ENCODE data around the gene SLC41A3. TPM values are rescaled to one million over a fixed set of nuclear protein-coding genes. Genes with fewer than 3 reads are reported as not detected.
"Not testable (repeated sequence)": the region's sequence is repeated elsewhere in the genome, so short reads cannot be mapped to it uniquely, and the experiment has no call there.

The SLC41A3 gene
- total RNA-seq, 1 donor from 2014 or later = 14.7 TPM

DNA sequence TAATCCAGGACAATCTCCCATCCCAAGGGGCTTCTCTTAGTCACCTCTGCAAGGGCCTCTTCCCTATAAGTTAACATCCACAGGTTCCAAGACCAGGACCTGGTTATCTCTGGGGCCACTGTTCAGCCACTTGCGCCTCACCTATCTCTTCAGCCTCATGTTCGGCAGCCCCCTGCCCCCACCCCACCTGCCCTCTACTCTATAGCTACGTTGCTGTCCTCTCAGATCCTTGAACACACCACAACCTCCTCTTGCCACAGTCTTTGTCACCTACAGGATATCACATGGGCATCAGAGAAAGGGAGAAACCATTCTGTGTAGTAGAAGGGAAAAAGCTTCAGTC is 33.9 kb downstream of the SLC41A3 start:
- no peaks in the 10 kb centered on the region for H3K27me3 Mint-ChIP-seq (ENCODE audit: low read depth)
- H3K4me3 Mint-ChIP-seq (ENCODE audit: low read depth) = no peak overlapping the region
- no peaks in the 10 kb centered on the region for H3K36me3 Mint-ChIP-seq (ENCODE audit: low read depth)
- peaks cover 5% of the 10 kb centered on the region for H3K4me1 Mint-ChIP-seq (ENCODE audit: low read depth)
- intact Hi-C loops (cut with micrococcal nuclease) = no loop called here
- no peak for DNase-seq (ENCODE audit: low spot score)
- no peaks in the 10 kb centered on the region for H3K9me3 Mint-ChIP-seq
- H3K27ac Mint-ChIP-seq = no peak overlapping the region

DNA sequence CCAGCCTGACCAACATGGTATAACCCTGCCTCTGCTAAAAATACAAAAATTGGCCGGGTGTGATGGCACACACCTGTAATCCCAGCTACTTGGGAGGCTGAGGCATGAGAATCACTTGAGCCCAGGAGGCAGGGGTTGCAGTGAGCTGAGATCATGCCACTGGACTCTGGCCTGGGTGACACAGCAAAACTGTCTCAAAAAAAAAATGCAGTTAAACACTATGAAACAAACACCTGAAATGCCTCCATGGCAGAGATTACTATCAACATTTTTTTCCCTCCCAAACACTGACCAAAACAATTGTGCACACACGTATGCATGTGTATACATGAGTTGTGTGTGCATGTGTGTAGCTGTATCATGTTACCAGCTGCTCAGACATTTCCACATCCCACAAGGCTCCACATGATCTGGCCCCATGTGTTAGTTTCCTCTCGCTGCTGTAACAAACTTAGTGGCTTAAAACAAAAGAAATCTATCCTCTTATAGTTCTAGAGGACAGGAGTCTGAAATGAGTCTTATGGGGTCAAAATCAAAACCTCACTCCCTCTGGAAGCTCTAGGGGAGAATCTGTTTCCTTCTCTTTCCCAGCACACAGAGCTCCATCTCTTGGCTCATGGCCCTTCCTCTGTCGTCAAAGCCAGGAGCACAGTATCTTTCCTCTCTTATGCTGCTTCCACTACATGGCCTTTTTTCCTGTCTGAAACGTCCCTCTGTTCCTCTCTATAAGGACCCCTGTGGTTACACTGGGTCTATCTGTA is 34.5 kb downstream of the SLC41A3 start:
- H3K27me3 Mint-ChIP-seq (ENCODE audit: low read depth) = no peaks in the 10 kb centered on the region
- no peaks in the 10 kb centered on the region for H3K36me3 Mint-ChIP-seq (ENCODE audit: low read depth)
- DNase-seq (ENCODE audit: low spot score) = no peak
- peaks cover 5% of the 10 kb centered on the region for H3K4me1 Mint-ChIP-seq (ENCODE audit: low read depth)
- no peak overlapping the region for H3K27ac Mint-ChIP-seq
- intact Hi-C loops (cut with micrococcal nuclease) = no loop called here
- H3K9me3 Mint-ChIP-seq = no peaks in the 10 kb centered on the region
- H3K4me3 Mint-ChIP-seq (ENCODE audit: low read depth) = no peak overlapping the region

DNA sequence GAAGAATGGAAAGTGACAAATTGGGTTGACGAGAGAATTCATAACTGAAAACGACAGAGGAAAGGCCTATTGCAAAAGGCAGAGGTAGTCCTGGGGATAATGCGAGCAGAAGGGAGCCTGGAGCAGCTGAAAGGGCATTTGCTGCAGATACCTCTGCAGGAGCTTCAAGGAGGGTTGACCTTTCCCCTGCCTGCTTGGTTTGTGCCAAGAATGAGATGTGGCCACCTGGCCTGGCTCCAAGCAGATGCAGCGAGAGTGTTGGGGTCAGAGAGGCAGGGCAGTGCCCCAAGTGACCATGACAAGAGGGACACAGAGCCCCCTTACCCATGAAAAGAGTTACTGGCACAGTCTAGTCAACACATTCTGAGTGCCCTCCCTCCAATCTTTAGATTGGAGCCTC is 43.5 kb downstream of the SLC41A3 start:
- Mint-ChIP-seq H3K9me3 (peaks cover 3% of the 10 kb centered on the region), H3K36me3 (ENCODE audit: low read depth) (no peaks in the 10 kb centered on the region), H3K4me1 (ENCODE audit: low read depth) (peaks cover under 1% of the 10 kb centered on the region), H3K27me3 (ENCODE audit: low read depth) (no peaks in the 10 kb centered on the region), H3K27ac (no peak overlapping the region), H3K4me3 (ENCODE audit: low read depth) (no peak overlapping the region)
- intact Hi-C loops (cut with micrococcal nuclease) = no loop called here
- DNase-seq (ENCODE audit: low spot score) = no peak

DNA sequence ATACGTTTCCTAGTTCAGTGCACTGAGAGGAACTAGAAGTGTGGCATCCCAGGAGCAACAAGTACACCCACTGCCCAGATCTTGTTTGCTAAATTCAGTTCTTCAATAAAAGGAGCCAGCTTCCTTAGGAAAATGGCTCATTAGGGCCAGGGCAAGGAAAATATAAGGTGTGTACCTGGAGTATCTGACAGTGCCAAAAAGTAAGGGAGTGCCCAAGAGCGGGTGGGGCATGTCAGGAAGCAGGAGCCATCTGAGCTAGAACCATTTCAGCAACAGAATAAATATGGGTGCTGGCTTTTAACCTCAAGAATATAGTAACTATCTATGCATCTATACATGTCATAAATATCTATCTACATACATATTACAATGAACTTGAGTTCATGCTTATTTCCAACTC is 44.1 kb downstream of the SLC41A3 start:
- Mint-ChIP-seq H3K9me3 (peaks cover 3% of the 10 kb centered on the region), H3K27ac (no peak overlapping the region), H3K27me3 (ENCODE audit: low read depth) (no peaks in the 10 kb centered on the region), H3K4me1 (ENCODE audit: low read depth) (peaks cover 6% of the 10 kb centered on the region), H3K36me3 (ENCODE audit: low read depth) (no peaks in the 10 kb centered on the region), H3K4me3 (ENCODE audit: low read depth) (no peak overlapping the region)
- intact Hi-C loops (cut with micrococcal nuclease) = no loop called here
- no peak for DNase-seq (ENCODE audit: low spot score)

DNA sequence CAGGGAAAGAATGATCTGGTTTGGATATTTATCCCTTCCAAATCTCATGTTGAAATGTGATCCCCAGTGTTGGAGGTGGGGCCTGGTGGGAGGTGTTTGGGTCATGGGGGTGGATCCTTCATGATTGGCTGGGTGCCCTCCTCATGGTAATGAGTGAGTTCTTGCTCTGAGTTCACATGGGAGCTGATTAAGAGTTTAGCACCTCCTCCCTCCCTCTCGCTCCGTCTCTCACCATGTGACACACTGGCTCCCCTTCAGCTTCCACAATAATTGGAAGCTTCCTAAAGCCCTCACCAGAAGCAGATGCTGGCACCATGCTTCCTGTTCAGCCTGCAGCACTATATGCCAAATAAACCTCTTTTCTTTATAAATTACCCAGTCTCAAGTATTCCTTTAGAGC is 45.1 kb downstream of the SLC41A3 start:
- H3K9me3 Mint-ChIP-seq; intact Hi-C loops (cut with micrococcal nuclease); H3K27ac Mint-ChIP-seq; DNase-seq (ENCODE audit: low spot score); H3K4me3 Mint-ChIP-seq (ENCODE audit: low read depth); H3K27me3 Mint-ChIP-seq (ENCODE audit: low read depth); H3K36me3 Mint-ChIP-seq (ENCODE audit: low read depth): not testable (repeated sequence)
- H3K4me1 Mint-ChIP-seq (ENCODE audit: low read depth) = peaks cover 14% of the 10 kb centered on the region

DNA sequence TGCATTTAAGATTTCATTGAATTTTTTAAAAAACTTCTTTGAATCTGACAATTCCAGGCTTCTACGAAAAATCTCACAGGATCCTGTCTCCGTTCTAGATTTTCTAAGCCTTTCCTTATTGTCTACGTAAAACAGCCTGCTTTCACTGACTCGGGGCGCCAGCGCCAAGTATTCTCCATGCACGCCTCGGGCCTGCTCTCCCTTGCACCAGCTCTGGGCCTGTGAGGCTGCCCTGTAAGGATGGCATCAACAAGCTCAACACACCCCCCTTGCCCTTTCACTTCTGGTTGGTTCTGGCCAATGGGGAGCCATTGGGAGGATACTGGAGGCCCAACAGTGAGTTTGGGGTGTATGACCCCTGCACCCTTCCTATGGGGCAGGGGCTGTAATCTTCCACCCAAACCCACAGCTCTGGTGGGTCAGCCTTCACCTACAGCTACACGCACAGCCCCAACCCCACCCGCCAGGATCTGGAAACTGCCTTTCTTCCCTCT is 47.8 kb downstream of the SLC41A3 start:
- no peaks in the 10 kb centered on the region for H3K36me3 Mint-ChIP-seq (ENCODE audit: low read depth)
- H3K4me1 Mint-ChIP-seq (ENCODE audit: low read depth) = peaks cover 14% of the 10 kb centered on the region
- intact Hi-C loops (cut with micrococcal nuclease) = no loop called here
- H3K9me3 Mint-ChIP-seq = peaks cover 3% of the 10 kb centered on the region
- no peak overlapping the region for H3K27ac Mint-ChIP-seq
- no peak for DNase-seq (ENCODE audit: low spot score)
- H3K4me3 Mint-ChIP-seq (ENCODE audit: low read depth) = no peak overlapping the region
- H3K27me3 Mint-ChIP-seq (ENCODE audit: low read depth) = no peaks in the 10 kb centered on the region

DNA sequence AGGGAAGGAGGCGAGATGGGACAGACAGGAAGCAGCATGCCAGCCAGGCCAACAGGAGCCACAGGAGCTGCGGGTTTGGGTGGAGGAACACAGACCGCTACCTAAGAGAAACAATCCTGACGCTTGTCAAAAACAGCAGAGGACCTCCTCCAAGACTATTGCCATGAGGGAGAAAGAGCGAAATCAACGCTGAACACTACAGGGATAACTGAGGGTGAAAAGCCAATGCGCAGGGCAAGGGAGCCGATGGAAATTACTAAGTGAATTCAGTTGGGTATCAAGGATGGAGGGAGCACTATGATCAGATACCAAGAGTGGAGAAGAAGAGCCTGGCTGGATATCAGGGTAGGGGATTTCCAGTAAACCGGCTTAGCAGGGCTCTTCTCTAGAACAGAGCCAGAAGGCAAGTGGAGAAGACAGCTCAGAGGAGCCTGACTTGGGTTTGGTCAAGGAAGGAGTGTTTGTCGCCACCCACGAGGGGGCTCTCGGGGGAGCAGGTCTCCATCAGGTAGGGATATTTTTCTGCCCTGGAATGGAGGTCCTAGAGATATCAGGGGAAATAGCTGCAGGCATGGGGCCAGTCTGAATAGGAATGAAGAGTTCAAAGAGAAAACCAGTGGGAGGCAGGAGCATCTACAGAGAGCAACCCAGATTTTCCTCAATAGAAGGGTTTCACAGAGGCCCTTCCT is 48.4 kb downstream of the SLC41A3 start:
- intact Hi-C loops (cut with micrococcal nuclease) = no loop called here
- DNase-seq (ENCODE audit: low spot score) = no peak
- Mint-ChIP-seq H3K27ac (no peak overlapping the region), H3K4me1 (ENCODE audit: low read depth) (peaks cover 14% of the 10 kb centered on the region), H3K36me3 (ENCODE audit: low read depth) (no peaks in the 10 kb centered on the region), H3K27me3 (ENCODE audit: low read depth) (no peaks in the 10 kb centered on the region), H3K9me3 (peaks cover 3% of the 10 kb centered on the region), H3K4me3 (ENCODE audit: low read depth) (no peak overlapping the region)

DNA sequence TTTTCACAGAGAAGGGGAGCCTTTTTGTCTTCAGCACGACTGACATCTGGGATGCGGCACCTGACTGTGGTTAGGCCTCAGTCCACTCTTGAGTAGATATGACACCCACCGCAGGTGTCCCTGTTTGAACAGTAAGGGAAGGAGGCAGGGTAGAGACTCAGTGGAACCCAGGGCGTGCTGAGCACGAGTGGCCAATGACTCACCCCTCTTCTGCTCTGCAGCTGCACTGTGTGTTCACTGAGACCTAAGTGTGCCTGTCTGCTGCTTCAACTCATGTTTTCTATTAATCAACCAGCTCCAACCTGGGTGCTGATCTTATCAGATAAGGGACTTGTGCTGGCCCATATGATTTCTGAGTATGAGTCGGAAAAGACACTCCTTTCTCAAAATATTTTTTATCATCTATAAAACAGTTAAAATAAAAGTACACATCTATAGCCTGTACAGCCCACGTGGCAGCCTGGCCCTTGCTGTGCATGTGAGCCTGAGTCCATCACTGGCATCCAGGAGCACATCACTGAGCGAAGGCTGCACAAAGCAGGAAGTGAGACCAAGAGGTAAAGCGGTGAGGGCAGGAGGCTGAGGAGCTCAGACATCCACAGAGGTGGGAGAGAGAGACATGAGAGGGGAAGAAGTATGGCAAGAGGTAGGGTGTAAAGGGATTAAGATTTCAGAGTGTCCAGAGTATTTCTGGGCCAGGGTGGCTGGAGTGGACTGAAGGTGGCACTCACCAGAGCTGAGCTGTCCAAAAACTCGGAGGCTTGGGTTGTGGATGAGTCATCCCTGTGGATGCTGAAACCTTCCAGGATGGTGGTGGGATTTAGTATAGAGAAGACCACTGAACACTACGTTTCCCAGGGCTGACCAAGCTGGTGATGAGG is 49.2 kb downstream of the SLC41A3 start:
- H3K36me3 Mint-ChIP-seq (ENCODE audit: low read depth) = no peaks in the 10 kb centered on the region
- H3K4me3 Mint-ChIP-seq (ENCODE audit: low read depth) = no peak overlapping the region
- no peak overlapping the region for H3K27ac Mint-ChIP-seq

DNA sequence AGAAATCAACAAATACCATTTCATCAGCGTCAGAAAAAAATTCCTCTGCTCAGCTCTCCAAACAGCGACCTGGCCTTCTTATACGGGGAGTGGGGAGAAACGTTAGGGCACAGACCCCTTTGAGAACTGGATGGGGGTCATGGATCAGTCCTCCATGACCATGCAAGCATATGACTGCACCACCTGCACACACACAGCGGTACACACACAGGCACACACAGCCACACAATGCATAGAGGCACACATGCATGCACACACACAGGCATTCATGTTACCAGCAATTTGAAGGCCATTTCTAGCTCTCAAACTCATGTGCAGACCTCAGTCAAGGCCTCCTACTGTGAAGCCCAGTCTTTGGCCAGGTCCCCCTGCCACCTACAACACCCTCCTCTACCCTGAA is 50.2 kb downstream of the SLC41A3 start:
- peaks cover 14% of the 10 kb centered on the region for H3K4me1 Mint-ChIP-seq (ENCODE audit: low read depth)
- no peak overlapping the region for H3K27ac Mint-ChIP-seq
- no peaks in the 10 kb centered on the region for H3K27me3 Mint-ChIP-seq (ENCODE audit: low read depth)
- H3K4me3 Mint-ChIP-seq (ENCODE audit: low read depth) = no peak overlapping the region
- no peaks in the 10 kb centered on the region for H3K36me3 Mint-ChIP-seq (ENCODE audit: low read depth)
- intact Hi-C loops (cut with micrococcal nuclease) = no loop called here
- H3K9me3 Mint-ChIP-seq = peaks cover 8% of the 10 kb centered on the region
- no peak for DNase-seq (ENCODE audit: low spot score)

More for the DNA sequence above, 49.2 kb downstream of the SLC41A3 start:
- Mint-ChIP-seq H3K4me1 (ENCODE audit: low read depth) (peaks cover 14% of the 10 kb centered on the region), H3K9me3 (no peaks in the 10 kb centered on the region), H3K27me3 (ENCODE audit: low read depth) (no peaks in the 10 kb centered on the region)
- intact Hi-C loops (cut with micrococcal nuclease) = no loop called here
- no peak for DNase-seq (ENCODE audit: low spot score)

DNA sequence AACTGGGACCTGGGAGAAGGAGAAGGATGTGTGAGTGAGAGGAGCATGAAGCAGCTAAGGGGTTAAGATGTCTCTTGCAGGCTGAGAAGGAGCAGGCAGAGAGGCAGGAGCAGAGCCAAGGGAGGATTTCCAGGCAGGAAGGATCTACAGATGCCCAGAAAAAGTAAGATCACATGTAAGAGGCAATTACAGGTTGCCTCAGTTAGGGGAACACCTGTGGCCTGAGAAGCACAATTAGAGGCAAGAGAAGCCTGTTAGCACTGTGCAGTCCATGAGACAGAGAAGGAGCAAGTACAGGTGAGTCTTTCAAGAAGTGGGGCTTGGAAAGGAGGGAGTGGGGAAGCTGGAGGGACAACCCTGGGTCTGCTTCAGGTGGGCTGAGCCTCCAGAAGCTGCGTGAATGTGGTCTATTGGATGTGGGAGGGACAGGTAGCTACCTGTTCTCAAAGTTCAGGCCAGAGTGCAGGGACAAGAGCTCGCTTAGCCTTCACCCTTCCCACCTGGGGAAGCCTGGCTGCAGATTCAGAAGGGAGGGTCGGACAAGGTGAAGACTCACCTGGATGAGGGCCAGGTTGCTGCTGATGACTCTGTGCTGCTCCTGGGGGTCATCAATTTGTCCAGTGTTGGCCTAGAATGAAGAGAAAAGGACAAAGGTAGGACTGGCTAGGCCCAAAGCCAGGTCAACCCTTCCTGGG is 50.7 kb downstream of the SLC41A3 start:
- Mint-ChIP-seq H3K36me3 (ENCODE audit: low read depth) (no peaks in the 10 kb centered on the region), H3K27ac (no peak overlapping the region), H3K4me3 (ENCODE audit: low read depth) (no peak overlapping the region), H3K27me3 (ENCODE audit: low read depth) (no peaks in the 10 kb centered on the region), H3K9me3 (peaks cover 9% of the 10 kb centered on the region), H3K4me1 (ENCODE audit: low read depth) (peaks cover 14% of the 10 kb centered on the region)
- intact Hi-C loops (cut with micrococcal nuclease) = no loop called here
- no peak for DNase-seq (ENCODE audit: low spot score)

DNA sequence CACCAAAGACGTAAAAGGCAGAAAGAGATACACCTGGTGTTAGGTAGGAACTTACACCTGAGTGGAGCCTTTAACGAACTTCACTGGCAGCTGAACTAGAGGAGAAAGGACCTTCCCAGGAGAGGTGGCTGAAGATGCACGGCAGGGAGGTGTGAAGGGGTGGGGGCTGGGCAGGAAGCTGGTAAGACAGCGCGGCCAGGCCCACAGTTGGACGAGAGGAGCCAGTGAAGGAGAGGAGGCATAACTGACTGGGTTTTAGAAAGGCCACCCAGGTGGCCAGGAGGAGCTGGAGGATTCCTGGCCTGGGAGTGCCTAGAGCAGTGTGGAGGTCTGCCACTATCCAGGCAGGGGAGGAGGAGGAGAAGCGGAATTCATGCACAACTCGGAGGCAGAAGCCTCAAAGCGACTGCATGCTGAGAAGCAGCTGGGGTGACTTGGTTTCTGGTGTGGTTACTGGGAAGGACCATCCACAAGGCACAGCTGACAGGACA is 51.9 kb downstream of the SLC41A3 start:
- DNase-seq (ENCODE audit: low spot score) = no peak
- intact Hi-C loops (cut with micrococcal nuclease) = no loop called here
- Mint-ChIP-seq H3K9me3 (peaks cover 19% of the 10 kb centered on the region), H3K36me3 (ENCODE audit: low read depth) (peaks cover 8% of the 10 kb centered on the region), H3K4me3 (ENCODE audit: low read depth) (no peak overlapping the region), H3K27ac (no peak overlapping the region), H3K4me1 (ENCODE audit: low read depth) (peaks cover 14% of the 10 kb centered on the region), H3K27me3 (ENCODE audit: low read depth) (no peaks in the 10 kb centered on the region)

DNA sequence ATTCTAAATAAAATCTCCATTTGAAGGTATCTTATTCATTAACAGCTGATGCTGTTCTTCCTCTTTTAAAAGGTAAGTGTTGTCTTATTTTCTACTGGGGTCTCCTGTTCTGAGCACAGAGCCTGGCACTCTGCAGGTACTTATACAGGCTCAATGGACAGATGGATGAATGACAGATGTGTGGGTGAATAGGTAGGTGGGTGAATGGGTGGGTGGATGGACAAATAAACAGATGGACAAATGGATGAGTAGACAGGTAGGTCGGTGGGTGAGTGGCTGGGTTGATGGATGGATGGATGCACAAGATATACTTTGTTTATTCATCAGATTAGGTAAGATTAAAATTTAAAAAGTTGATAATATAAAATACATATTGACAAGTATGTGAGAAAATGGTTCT is 53.5 kb downstream of the SLC41A3 start:
- H3K27ac Mint-ChIP-seq = no peak overlapping the region
- H3K9me3 Mint-ChIP-seq = peaks cover 19% of the 10 kb centered on the region
- H3K36me3 Mint-ChIP-seq (ENCODE audit: low read depth) = peaks cover 8% of the 10 kb centered on the region
- no peak overlapping the region for H3K4me3 Mint-ChIP-seq (ENCODE audit: low read depth)
- intact Hi-C loops (cut with micrococcal nuclease) = no loop called here
- no peaks in the 10 kb centered on the region for H3K27me3 Mint-ChIP-seq (ENCODE audit: low read depth)
- DNase-seq (ENCODE audit: low spot score) = no peak
- peaks cover 16% of the 10 kb centered on the region for H3K4me1 Mint-ChIP-seq (ENCODE audit: low read depth)

All from activated T-helper 2 cell treated with anti-CD3 and anti-CD28 coated beads, Interferon-gamma antibody, Interleukin-2, Interleukin-4, amounts not matched to agents 10 μg/mL and 5 μg/mL and 100 μg/mL, durations not matched to agents 14 hours and 24 hours and 36 hours (primary cell).